Breast epithelium (tissue), 4 donors: ENCODE results near the gene BMP5. TPM values are rescaled to one million over a fixed set of nuclear protein-coding genes. Genes with fewer than 3 reads are reported as not detected.

Source experiments
- DNase-seq, 2 donors: peaks; one replicate each; pipeline ENCODE4 v3.0.0-alpha.2; 2019; ENCODE audit warnings: low spot score in 2 of 2
- H3K27ac ChIP-seq, 2 donors: fragments of 200-600 bp; sonication (generic) in 1 of 2; one replicate each; pipeline ENCODE4 v1.5.1; 2016 to 2019; ENCODE audit warnings: mild to moderate bottlenecking in 1 of 2
- H3K27me3 ChIP-seq, 2 donors: fragments of 200-600 bp; sonication (generic) in 1 of 2; one replicate each; pipeline versions ENCODE4 v1.5.1 to v1.6.0; 2017 to 2019; ENCODE audit warnings: control low read depth in 1 of 2, mild to moderate bottlenecking in 1 of 2
- H3K36me3 ChIP-seq: fragments of 200-600 bp; one replicate; pipeline ENCODE4 v1.5.1; 2019
- H3K4me1 ChIP-seq, 2 donors: fragments of 200-600 bp; sonication (generic); one replicate each; pipeline ENCODE4 v1.5.1; 2016 to 2019; ENCODE audit warnings: control low read depth in 1 of 2
- H3K4me3 ChIP-seq, 3 donors: fragments of 200-600 bp; sonication (generic); 1 replicate in 2 of 3; 2 replicates in 1 of 3; pipeline ENCODE4 v1.5.1; 2016 to 2019; ENCODE audit warnings: mild to moderate bottlenecking in 3 of 3, moderate library complexity in 2 of 3
- H3K9me3 ChIP-seq, 2 donors: fragments of 200-600 bp; sonication (generic) in 1 of 2; one replicate each; pipeline ENCODE4 v1.5.1; 2016 to 2019; ENCODE audit warnings: control low read depth in 1 of 2
- CTCF ChIP-seq, 3 donors: fragments of 450-650 bp; IDR thresholded peaks; one replicate each; pipeline ENCODE4 v1.5.1; 2016 to 2017; ENCODE audit warnings: antibody characterized with exemption in 3 of 3, mild to moderate bottlenecking in 3 of 3, moderate library complexity in 3 of 3
- POLR2A ChIP-seq: fragments of 450-650 bp; IDR thresholded peaks from one replicate; pipeline ENCODE4 v1.6.1; 2016; ENCODE audit warnings: antibody characterized with exemption, mild to moderate bottlenecking, moderate library complexity
- POLR2AphosphoS5 ChIP-seq, 3 donors: sonication (generic); formaldehyde crosslinking; IDR thresholded peaks; one replicate each; pipeline ENCODE4 v1.6.1; 2017; ENCODE audit warnings: antibody characterized with exemption in 3 of 3
- intact Hi-C: fragments of 100-400 bp; cut with DNase I; formaldehyde crosslinking; loops from one replicate; pipeline ENCODE4 v1.15.1; 2023; ENCODE audit warnings: low total_unique reads
- total RNA-seq, 3 donors: library from RNA; depleted of rRNA; stranded (reverse); fragments of >200 nt; gene quantifications; one replicate each; pipeline ENCODE4 v1.1.0, GENCODE V29; 2016

The BMP5 gene
- total RNA-seq, 3 donors from 2014 or later: 0.96 to 5.1 (median 1.3) TPM

GRCh38 chr6:55898342-55898741 lies 23.0 kb upstream of the BMP5 start:
- intact Hi-C loops: no loop called here
- no peaks in the 10 kb centered on the region for H3K4me1 ChIP-seq
- DNase-seq: no peak
- H3K9me3 ChIP-seq: no peaks in the 10 kb centered on the region
- TF ChIP-seq POLR2A: no peak
- TF ChIP-seq POLR2AphosphoS5 (IDR thresholded peaks at IDR 0.05): no peak
- no peak for TF ChIP-seq CTCF (IDR thresholded peaks at IDR 0.05)
- no peak overlapping the region for H3K27ac ChIP-seq
- no peak overlapping the region for H3K4me3 ChIP-seq
- H3K27me3 ChIP-seq: no peaks in the 10 kb centered on the region
- no peaks in the 10 kb centered on the region for H3K36me3 ChIP-seq

GRCh38 chr6:55897346-55897745 lies 22.0 kb upstream of the BMP5 start:
- no peak overlapping the region for H3K27ac ChIP-seq
- intact Hi-C loops: no loop called here
- H3K4me1 ChIP-seq: no peaks in the 10 kb centered on the region
- DNase-seq: no peak
- H3K36me3 ChIP-seq: no peaks in the 10 kb centered on the region
- H3K4me3 ChIP-seq: no peak overlapping the region
- no peaks in the 10 kb centered on the region for H3K27me3 ChIP-seq
- TF ChIP-seq CTCF (IDR thresholded peaks at IDR 0.05): no peak
- no peak for TF ChIP-seq POLR2AphosphoS5 (IDR thresholded peaks at IDR 0.05)
- TF ChIP-seq POLR2A: no peak
- H3K9me3 ChIP-seq: no peaks in the 10 kb centered on the region

DNA sequence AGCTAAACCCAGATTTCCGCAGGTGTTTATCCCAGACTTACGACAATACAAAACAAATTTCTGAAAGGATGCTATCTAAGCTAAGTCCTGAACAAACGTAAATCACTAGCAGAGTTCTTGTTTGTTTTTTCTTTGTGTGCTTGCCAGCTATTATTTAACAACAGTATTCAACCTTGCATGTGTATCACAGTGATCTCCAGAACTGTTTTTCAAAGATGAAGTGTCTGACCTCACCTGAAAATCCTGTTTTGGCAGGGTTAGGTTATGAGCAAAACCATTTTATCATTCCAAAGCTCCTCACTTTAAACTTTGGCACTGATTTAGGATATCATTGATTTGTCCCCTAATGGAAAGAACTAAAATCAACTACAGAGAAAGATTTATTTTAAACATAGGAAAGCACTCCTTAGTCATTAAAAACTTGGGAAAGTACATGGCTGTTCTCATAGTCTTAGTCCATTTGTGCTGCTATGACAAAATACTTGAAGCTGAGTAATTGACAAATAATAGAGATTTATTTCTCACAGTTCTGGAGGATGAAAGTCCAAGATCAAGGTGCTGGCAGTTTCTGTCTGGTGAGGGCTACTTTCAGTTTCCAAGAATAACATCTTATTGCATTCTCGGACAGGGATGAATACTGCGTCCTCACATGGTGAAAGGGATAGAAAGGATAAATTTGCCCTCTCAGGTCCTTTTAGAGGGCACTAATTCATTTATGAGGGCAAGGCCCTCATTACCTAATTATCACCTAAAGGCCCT lies 20.8 kb upstream of the BMP5 start:
- DNase-seq: no peak
- intact Hi-C loops: no loop called here
- Histone ChIP-seq H3K27me3 (no peaks in the 10 kb centered on the region), H3K9me3 (no peaks in the 10 kb centered on the region), H3K27ac (no peak overlapping the region), H3K4me1 (no peaks in the 10 kb centered on the region), H3K36me3 (no peaks in the 10 kb centered on the region), H3K4me3 (no peak overlapping the region)
- TF ChIP-seq CTCF (IDR thresholded peaks at IDR 0.05) (no peak), POLR2A (no peak), POLR2AphosphoS5 (IDR thresholded peaks at IDR 0.05) (no peak)

- no peak for TF ChIP-seq POLR2A
- TF ChIP-seq CTCF (IDR thresholded peaks at IDR 0.05): no peak
- no peak for TF ChIP-seq POLR2AphosphoS5 (IDR thresholded peaks at IDR 0.05)
- Histone ChIP-seq H3K36me3 (no peaks in the 10 kb centered on the region), H3K9me3 (no peaks in the 10 kb centered on the region), H3K4me1 (no peaks in the 10 kb centered on the region), H3K27me3 (no peaks in the 10 kb centered on the region), H3K27ac (no peak overlapping the region), H3K4me3 (no peak overlapping the region)
- intact Hi-C loops: no loop called here
- no peak for DNase-seq
These were observed 17.5 kb upstream of the BMP5 start for GRCh38 chr6:55892749-55893357.

GRCh38 chr6:55888917-55889316 lies 13.5 kb upstream of the BMP5 start:
- H3K27me3 ChIP-seq: no peaks in the 10 kb centered on the region
- H3K4me3 ChIP-seq: no peak overlapping the region
- intact Hi-C loops: no loop called here
- TF ChIP-seq POLR2A (no peak), POLR2AphosphoS5 (IDR thresholded peaks at IDR 0.05) (no peak), CTCF (IDR thresholded peaks at IDR 0.05) (no peak)
- no peaks in the 10 kb centered on the region for H3K9me3 ChIP-seq
- no peaks in the 10 kb centered on the region for H3K4me1 ChIP-seq
- H3K36me3 ChIP-seq: no peaks in the 10 kb centered on the region
- no peak overlapping the region for H3K27ac ChIP-seq
- DNase-seq: no peak
